ENCODE data around the gene TIA1.

Gene TIA1

DNA sequence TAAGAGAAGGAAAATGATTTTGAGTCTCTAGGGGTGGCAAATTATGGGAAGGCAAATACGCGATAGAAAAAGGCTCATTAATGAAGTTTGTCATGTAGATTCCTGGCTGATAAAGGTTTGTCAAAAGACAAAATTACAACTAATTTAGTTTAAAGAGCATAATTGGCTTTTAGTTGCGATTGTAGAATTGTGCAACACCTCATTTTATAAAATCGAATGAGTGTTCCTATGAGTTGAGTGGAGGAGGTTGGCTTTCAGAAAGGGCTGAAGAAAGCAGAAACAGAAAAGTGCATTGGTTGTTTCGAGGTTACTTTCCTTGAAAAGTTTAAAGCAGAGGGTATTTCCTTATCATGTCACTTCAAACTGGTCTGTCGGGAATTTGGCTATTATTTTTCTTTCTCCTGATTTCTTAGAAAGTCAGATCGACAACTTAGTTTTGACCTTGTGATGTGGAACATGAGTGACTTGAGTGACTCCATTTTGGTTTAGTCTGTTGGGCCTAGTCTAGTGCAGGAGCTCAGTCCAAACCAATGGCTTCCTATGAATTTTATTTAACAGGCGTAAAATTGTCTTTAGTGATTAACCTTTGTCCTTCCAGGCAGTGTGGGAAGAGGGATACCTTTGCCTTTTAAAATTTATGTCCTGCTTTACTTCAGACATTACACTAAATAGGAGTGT, 7.3 kb upstream of the TIA1 start:
- H3K9me3 ChIP-seq (ENCODE audit: control insufficient read depth, low read length): no peaks in the 10 kb centered on the region
- no peaks in the 10 kb centered on the region for H3K27me3 ChIP-seq (ENCODE audit: control insufficient read depth, insufficient read depth, low read length)
- no peak overlapping the region for H3K27ac ChIP-seq
- H3K36me3 ChIP-seq (ENCODE audit: control insufficient read depth, insufficient read depth, low read length): no peaks in the 10 kb centered on the region
- H3K79me2 ChIP-seq: peaks cover 2% of the 10 kb centered on the region
- peaks cover 4% of the 10 kb centered on the region for H3K4me1 ChIP-seq
- no peak overlapping the region for H3K4me2 ChIP-seq (ENCODE audit: low read length)
- H3K9ac ChIP-seq: no peak overlapping the region
- H3K4me3 ChIP-seq (ENCODE audit: low read depth, low read length): no peak overlapping the region
- TF ChIP-seq, protein P1, sequence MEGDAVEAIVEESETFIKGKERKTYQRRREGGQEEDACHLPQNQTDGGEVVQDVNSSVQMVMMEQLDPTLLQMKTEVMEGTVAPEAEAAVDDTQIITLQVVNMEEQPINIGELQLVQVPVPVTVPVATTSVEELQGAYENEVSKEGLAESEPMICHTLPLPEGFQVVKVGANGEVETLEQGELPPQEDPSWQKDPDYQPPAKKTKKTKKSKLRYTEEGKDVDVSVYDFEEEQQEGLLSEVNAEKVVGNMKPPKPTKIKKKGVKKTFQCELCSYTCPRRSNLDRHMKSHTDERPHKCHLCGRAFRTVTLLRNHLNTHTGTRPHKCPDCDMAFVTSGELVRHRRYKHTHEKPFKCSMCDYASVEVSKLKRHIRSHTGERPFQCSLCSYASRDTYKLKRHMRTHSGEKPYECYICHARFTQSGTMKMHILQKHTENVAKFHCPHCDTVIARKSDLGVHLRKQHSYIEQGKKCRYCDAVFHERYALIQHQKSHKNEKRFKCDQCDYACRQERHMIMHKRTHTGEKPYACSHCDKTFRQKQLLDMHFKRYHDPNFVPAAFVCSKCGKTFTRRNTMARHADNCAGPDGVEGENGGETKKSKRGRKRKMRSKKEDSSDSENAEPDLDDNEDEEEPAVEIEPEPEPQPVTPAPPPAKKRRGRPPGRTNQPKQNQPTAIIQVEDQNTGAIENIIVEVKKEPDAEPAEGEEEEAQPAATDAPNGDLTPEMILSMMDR (IDR thresholded peaks at IDR 0.05): no peak
- H2AFZ ChIP-seq: no peak overlapping the region

DNA sequence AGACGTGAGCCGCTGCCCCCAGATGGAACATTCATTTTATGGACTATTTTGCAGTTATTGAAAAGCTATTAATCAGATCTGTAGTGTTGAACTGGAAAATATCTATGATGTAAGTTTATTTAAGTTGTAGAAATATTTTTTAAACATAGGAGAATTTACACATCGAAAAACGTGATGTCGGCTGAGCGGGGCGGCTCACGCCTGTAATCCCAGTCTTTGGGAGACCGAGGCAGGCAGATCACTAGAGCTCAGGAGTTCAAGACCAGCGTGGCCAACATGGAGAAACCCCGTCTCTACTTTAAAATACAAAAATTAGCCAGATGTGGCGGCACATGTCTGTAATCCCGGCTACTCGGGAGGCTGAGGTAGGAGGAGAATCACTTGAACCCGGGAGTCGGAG, 2.0 kb upstream of the TIA1 start:
- H3K4me1 ChIP-seq: peaks cover 2% of the 10 kb centered on the region
- H3K9me3 ChIP-seq (ENCODE audit: control insufficient read depth, low read length): no peaks in the 10 kb centered on the region
- TF ChIP-seq, protein P1 (IDR thresholded peaks at IDR 0.05): no peak
- H3K4me3 ChIP-seq (ENCODE audit: low read depth, low read length): no peak overlapping the region
- H3K36me3 ChIP-seq (ENCODE audit: control insufficient read depth, insufficient read depth, low read length): no peaks in the 10 kb centered on the region
- peaks cover 7% of the 10 kb centered on the region for H3K79me2 ChIP-seq
- H3K27me3 ChIP-seq (ENCODE audit: control insufficient read depth, insufficient read depth, low read length): no peaks in the 10 kb centered on the region
- no peak overlapping the region for H3K27ac ChIP-seq
- H2AFZ ChIP-seq: no peak overlapping the region
- no peak overlapping the region for H3K9ac ChIP-seq
- no peak overlapping the region for H3K4me2 ChIP-seq (ENCODE audit: low read length)

DNA sequence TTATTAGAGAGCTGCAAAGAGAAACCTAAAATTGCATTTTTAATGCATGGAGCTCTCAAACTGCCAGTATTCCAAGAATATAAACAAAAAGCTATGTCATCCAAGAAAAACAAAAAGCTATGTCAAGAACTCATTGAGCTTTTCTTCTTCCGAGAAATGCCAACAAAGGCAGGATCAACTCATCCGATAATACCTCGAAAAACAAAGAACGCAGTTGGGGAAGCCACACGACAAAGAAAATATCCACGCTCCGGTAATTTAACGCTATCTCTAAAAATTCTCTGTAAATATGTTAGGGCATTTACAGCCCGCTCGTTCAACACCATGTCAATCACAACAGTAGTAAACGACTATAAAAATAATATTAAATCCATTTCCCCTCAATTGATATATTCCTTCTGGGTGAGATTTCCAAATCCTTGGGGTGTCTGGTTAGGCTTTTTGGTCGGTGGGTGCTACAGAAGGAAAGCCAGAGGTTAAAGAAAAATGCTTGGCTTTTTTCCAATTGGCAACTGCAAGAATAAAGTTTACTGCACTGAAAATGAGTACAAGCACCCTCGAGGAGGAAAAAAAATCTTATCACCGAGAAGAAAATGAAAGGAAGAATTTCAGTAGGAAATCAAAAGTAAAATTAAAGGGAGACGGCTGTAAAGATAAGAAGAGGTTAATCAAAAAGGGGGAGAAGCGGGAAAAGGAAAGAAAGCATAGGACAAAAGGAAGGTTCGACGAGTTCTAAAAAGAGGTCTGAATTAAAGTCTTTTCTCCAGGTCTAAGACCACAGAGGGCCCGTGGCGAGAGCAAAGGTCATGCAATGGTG, 856 bp downstream of the TIA1 start:
- H3K27me3 ChIP-seq (ENCODE audit: control insufficient read depth, insufficient read depth, low read length): no peaks in the 10 kb centered on the region
- H3K27ac ChIP-seq: peak overlapping the region; percentile 93
- peak overlapping the region; percentile 79 for H3K4me3 ChIP-seq (ENCODE audit: low read depth, low read length)
- H3K4me1 ChIP-seq: peaks cover 2% of the 10 kb centered on the region
- H3K9ac ChIP-seq: peak overlapping the region; percentile 15
- H3K9me3 ChIP-seq (ENCODE audit: control insufficient read depth, low read length): no peaks in the 10 kb centered on the region
- H2AFZ ChIP-seq: peak overlapping the region; percentile 87
- TF ChIP-seq, protein P1 (IDR thresholded peaks at IDR 0.05): no peak
- peak overlapping the region; percentile 70 for H3K4me2 ChIP-seq (ENCODE audit: low read length)
- peaks cover 29% of the 10 kb centered on the region for H3K79me2 ChIP-seq
- no peaks in the 10 kb centered on the region for H3K36me3 ChIP-seq (ENCODE audit: control insufficient read depth, insufficient read depth, low read length)

DNA sequence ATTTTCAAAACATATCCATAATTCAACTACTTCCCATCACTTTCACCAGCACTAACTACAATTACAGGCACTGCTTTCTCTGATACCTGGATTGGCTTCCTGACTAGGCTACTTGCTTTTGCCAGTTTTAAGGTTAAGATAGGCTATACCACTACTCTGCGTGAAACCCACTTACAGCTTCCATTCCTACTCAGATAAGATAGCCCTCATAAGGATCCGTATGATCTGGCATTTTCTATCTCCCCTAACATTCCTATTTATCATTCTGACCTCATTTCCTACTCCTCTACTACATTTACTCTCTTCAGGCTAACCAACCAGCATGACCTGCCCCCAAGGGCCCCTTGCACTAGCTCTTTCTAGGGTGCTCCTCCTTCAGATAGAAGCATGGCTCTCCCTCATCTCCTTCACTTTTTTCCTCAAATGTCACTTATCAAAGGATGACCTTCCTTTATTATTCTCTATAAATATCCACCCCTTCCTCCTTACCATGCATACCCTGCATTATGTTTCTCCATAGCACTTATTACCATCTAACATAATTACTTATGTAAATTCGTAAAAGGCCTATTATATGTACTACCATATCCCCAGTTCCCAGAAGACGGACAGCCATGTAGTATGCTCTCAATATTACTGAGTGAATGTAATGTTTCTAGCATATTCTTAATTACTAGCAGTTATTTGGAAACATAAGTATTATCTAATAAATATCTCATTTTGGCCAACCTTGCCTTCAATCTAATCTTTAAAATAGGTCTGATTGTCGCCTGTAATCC, 4.4 kb downstream of the TIA1 start:
- H3K9me3 ChIP-seq (ENCODE audit: control insufficient read depth, low read length): no peaks in the 10 kb centered on the region
- TF ChIP-seq, protein P1 (IDR thresholded peaks at IDR 0.05): no peak
- H2AFZ ChIP-seq: no peak overlapping the region
- H3K27ac ChIP-seq: no peak overlapping the region
- H3K4me3 ChIP-seq (ENCODE audit: low read depth, low read length): no peak overlapping the region
- H3K79me2 ChIP-seq: peaks cover 54% of the 10 kb centered on the region
- no peak overlapping the region for H3K9ac ChIP-seq
- no peaks in the 10 kb centered on the region for H3K36me3 ChIP-seq (ENCODE audit: control insufficient read depth, insufficient read depth, low read length)
- H3K4me2 ChIP-seq (ENCODE audit: low read length): no peak overlapping the region
- H3K27me3 ChIP-seq (ENCODE audit: control insufficient read depth, insufficient read depth, low read length): no peaks in the 10 kb centered on the region
- H3K4me1 ChIP-seq: peaks cover 2% of the 10 kb centered on the region

All from parathyroid adenoma (tissue), 2 donors.